ENCODE measurements around the gene PGBD1. TPM values are rescaled to one million over a fixed set of nuclear protein-coding genes. Genes with fewer than 3 reads are reported as not detected.

Gene PGBD1
- total and polyA plus RNA-seq, 2 of the 13 experiments (the other 11 are each of a cell fraction or from before 2014, with no cell fraction given): 3.6 to 6.9 TPM

GRCh38 chr6:28281288-28282064 lies at the start of gene PGBD1 (continued):
- TF ChIP-seq ZNF772 (CRISPR knock-in tag; IDR thresholded peaks at IDR 0.05) (peak; percentile 88), ZNF484 (CRISPR knock-in tag; IDR thresholded peaks at IDR 0.05; ENCODE audit: borderline replicate concordance, low read depth) (no peak), ZNF33A (CRISPR knock-in tag; IDR thresholded peaks at IDR 0.05; ENCODE audit: borderline replicate concordance) (peak; percentile 72; the same call in 1 of the 2 replicates), HNRNPUL1 (IDR thresholded peaks at IDR 0.05; ENCODE audit: low read depth, low read length) (no peak), ZNF687 (CRISPR knock-in tag; IDR thresholded peaks at IDR 0.05) (peak; percentile 84), RORA (CRISPR knock-in tag; IDR thresholded peaks at IDR 0.05) (no peak), JUNB (CRISPR knock-in tag; IDR thresholded peaks at IDR 0.05; ENCODE audit: borderline replicate concordance) (no peak), SNAI1 (CRISPR knock-in tag; IDR thresholded peaks at IDR 0.05; ENCODE audit: borderline replicate concordance) (no peak; the same call in 1 of the 2 replicates), ZNF790 (CRISPR knock-in tag; IDR thresholded peaks at IDR 0.05; ENCODE audit: borderline replicate concordance) (no peak), MZF1 (CRISPR knock-in tag; IDR thresholded peaks at IDR 0.05; ENCODE audit: borderline replicate concordance) (0 out of 2 replicates have a peak, but pooled peaks have one; percentile 71), GZF1 (CRISPR knock-in tag; IDR thresholded peaks at IDR 0.05) (peak; percentile 68; the same call in 1 of the 2 replicates), GATAD2A (CRISPR knock-in tag; IDR thresholded peaks at IDR 0.05) (peak; percentile 58), ZBTB37 (CRISPR knock-in tag; IDR thresholded peaks at IDR 0.05) (no peak), FOSL2 (CRISPR knock-in tag; IDR thresholded peaks at IDR 0.05) (no peak; the same call in 1 of the 2 replicates), ZNF7 (CRISPR knock-in tag; IDR thresholded peaks at IDR 0.05) (no peak), KAT7 (CRISPR knock-in tag; IDR thresholded peaks at IDR 0.05; ENCODE audit: borderline replicate concordance) (peak; percentile 97), ZNF354B (CRISPR knock-in tag; IDR thresholded peaks at IDR 0.05) (no peak), ZNF766 (CRISPR knock-in tag; IDR thresholded peaks at IDR 0.05; ENCODE audit: borderline replicate concordance) (no peak), SP5 (CRISPR knock-in tag; IDR thresholded peaks at IDR 0.05; ENCODE audit: borderline replicate concordance, low read depth) (peak; percentile 74; the same call in 1 of the 2 replicates)
- TF ChIP-seq, protein P1, sequence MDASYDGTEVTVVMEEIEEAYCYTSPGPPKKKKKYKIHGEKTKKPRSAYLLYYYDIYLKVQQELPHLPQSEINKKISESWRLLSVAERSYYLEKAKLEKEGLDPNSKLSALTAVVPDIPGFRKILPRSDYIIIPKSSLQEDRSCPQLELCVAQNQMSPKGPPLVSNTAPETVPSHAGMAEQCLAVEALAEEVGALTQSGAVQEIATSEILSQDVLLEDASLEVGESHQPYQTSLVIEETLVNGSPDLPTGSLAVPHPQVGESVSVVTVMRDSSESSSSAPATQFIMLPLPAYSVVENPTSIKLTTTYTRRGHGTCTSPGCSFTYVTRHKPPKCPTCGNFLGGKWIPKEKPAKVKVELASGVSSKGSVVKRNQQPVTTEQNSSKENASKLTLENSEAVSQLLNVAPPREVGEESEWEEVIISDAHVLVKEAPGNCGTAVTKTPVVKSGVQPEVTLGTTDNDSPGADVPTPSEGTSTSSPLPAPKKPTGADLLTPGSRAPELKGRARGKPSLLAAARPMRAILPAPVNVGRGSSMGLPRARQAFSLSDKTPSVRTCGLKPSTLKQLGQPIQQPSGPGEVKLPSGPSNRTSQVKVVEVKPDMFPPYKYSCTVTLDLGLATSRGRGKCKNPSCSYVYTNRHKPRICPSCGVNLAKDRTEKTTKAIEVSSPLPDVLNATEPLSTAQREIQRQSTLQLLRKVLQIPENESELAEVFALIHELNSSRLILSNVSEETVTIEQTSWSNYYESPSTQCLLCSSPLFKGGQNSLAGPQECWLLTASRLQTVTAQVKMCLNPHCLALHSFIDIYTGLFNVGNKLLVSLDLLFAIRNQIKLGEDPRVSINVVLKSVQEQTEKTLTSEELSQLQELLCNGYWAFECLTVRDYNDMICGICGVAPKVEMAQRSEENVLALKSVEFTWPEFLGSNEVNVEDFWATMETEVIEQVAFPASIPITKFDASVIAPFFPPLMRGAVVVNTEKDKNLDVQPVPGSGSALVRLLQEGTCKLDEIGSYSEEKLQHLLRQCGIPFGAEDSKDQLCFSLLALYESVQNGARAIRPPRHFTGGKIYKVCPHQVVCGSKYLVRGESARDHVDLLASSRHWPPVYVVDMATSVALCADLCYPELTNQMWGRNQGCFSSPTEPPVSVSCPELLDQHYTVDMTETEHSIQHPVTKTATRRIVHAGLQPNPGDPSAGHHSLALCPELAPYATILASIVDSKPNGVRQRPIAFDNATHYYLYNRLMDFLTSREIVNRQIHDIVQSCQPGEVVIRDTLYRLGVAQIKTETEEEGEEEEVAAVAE (CRISPR knock-in tag; IDR thresholded peaks at IDR 0.05; ENCODE audit: borderline replicate concordance): peak; percentile 71; the same call in 1 of the 2 replicates

All from HepG2 (cell line).